ENCODE results near the gene URI1.

Gene URI1

GRCh38 chr19:29966588-29967249 is 24.7 kb downstream of the URI1 start:
- Histone ChIP-seq H3K4me3 (ENCODE audit: low read depth, low read length) (no peak overlapping the region), H3K4me1 (ENCODE audit: control insufficient read depth, insufficient read depth, low read length) (peaks cover 90% of the 10 kb centered on the region), H3K9me3 (ENCODE audit: control insufficient read depth, insufficient read depth, low read depth, low read length) (no peaks in the 10 kb centered on the region), H3K36me3 (ENCODE audit: control insufficient read depth in 2 of 2, insufficient read depth in 1 of 2, low read length in 2 of 2) (peaks cover 0 to 5% of the 10 kb centered on the region in 2 experiments; a peak in 2 of 3 replicates), H3K27ac (ENCODE audit: extremely low read depth, low read depth, low read length) (no peak overlapping the region)
- ChIA-PET POLR2A (interaction anchor here (2.2 kb wide), 1 partner anchor 24 kb away, joined by 15 read pairs; the partner anchor contains the start of gene URI1), CTCF (interaction anchor here (0.6 to 3.5 kb wide), 38 partner anchors 9 to 1541 kb away, joined by 3 to 33 read pairs (median 4); partner anchors contain the start of gene URI1)
- no peak for TF ChIP-seq ZNF707 (tag by site-specific recombination; IDR thresholded peaks at IDR 0.05)
- no peak for TF ChIP-seq ZNF416 (tag by site-specific recombination; IDR thresholded peaks at IDR 0.05)
- TF ChIP-seq ZNF138 (tag by site-specific recombination; IDR thresholded peaks at IDR 0.05; ENCODE audit: borderline replicate concordance), result no peak
- TF ChIP-seq ZNF510 (tag by site-specific recombination; IDR thresholded peaks at IDR 0.05; ENCODE audit: insufficient replicate concordance), result no peak
- TF ChIP-seq CTCF (tag by site-specific recombination; IDR thresholded peaks at IDR 0.05), result peak; percentile 53; the same call in 1 of the 2 replicates
- no peak for TF ChIP-seq ZNF701 (tag by site-specific recombination; IDR thresholded peaks at IDR 0.05)
- TF ChIP-seq ZNF660 (tag by site-specific recombination; IDR thresholded peaks at IDR 0.05), result peak; percentile 58; the same call in 1 of the 2 replicates
- TF ChIP-seq ZNF664 (tag by site-specific recombination; IDR thresholded peaks at IDR 0.05), result no peak
- no peak for TF ChIP-seq ZNF140 (tag by site-specific recombination; IDR thresholded peaks at IDR 0.05)
- peak; percentile 24; the same call in 1 of the 2 replicates for TF ChIP-seq PRDM6 (tag by site-specific recombination; IDR thresholded peaks at IDR 0.05)
- no peak for TF ChIP-seq ZNF629 (tag by site-specific recombination; IDR thresholded peaks at IDR 0.05)
- no peak for TF ChIP-seq ZNF311 (tag by site-specific recombination; IDR thresholded peaks at IDR 0.05; ENCODE audit: borderline replicate concordance)

- no peaks in the 10 kb centered on the region for H3K9me3 ChIP-seq (ENCODE audit: control insufficient read depth, insufficient read depth, low read depth, low read length)
- H3K36me3 ChIP-seq (ENCODE audit: control insufficient read depth in 2 of 2, insufficient read depth in 1 of 2, low read length in 2 of 2), result peaks cover 0 to 4% of the 10 kb centered on the region in 2 experiments; a peak in 2 of 3 replicates
- ChIA-PET CTCF (interaction anchor here (0.6 to 3.5 kb wide), 30 partner anchors 10 to 698 kb away, joined by 3 to 33 read pairs (median 4); partner anchors contain the start of gene URI1), POLR2A (interaction anchor here (2.2 kb wide), 1 partner anchor 25 kb away, joined by 15 read pairs; the partner anchor contains the start of gene URI1)
- peaks cover 94% of the 10 kb centered on the region for H3K4me1 ChIP-seq (ENCODE audit: control insufficient read depth, insufficient read depth, low read length)
- H3K4me3 ChIP-seq (ENCODE audit: low read depth, low read length), result no peak overlapping the region
- H3K27ac ChIP-seq (ENCODE audit: extremely low read depth, low read depth, low read length), result 0 out of 2 replicates have a peak overlapping the region, but pooled peaks have one; percentile 4
- TF ChIP-seq ZNF777 (tag by site-specific recombination; IDR thresholded peaks at IDR 0.05; ENCODE audit: borderline replicate concordance), result no peak
- no peak for TF ChIP-seq ZNF391 (tag by site-specific recombination; IDR thresholded peaks at IDR 0.05; ENCODE audit: borderline replicate concordance, low read depth)
- TF ChIP-seq ZNF398 (tag by site-specific recombination; IDR thresholded peaks at IDR 0.05), result no peak
- TF ChIP-seq ZXDB (tag by site-specific recombination; IDR thresholded peaks at IDR 0.05), result no peak
- no peak for TF ChIP-seq ZNF645 (tag by site-specific recombination; IDR thresholded peaks at IDR 0.05)
- no peak for TF ChIP-seq ZNF704 (tag by site-specific recombination; IDR thresholded peaks at IDR 0.05)
- TF ChIP-seq PATZ1 (tag by site-specific recombination; IDR thresholded peaks at IDR 0.05), result no peak
- TF ChIP-seq ZNF366 (tag by site-specific recombination; conservative IDR thresholded peaks at IDR 0.05), result peak; percentile 37
- no peak for TF ChIP-seq ZNF362 (tag by site-specific recombination; IDR thresholded peaks at IDR 0.05)
- TF ChIP-seq ZNF521 (tag by site-specific recombination; IDR thresholded peaks at IDR 0.05), result no peak
These were observed 25.6 kb downstream of the URI1 start for GRCh38 chr19:29967623-29968022.

Data from HEK293 (cell line).